BJ (cell line): Measurements from ENCODE around the gene CNTN5. TPM values are rescaled to one million over a fixed set of nuclear protein-coding genes. Genes with fewer than 3 reads are reported as not detected.

Source experiments
- CTCF ChIA-PET: fragments of 350-600 bp; formaldehyde crosslinking; extraction: SDS; loops from one replicate; lab custom pipeline; 2021; ENCODE audit warnings: antibody characterized with exemption, inconsistent platforms; lab: Yijun Ruan, JAX
- POLR2A ChIA-PET: fragments of 300-600 bp; sonication (Branson Sonifier 250); formaldehyde crosslinking; extraction: SDS; loops from one replicate; lab custom pipeline; 2021; ENCODE audit warnings: antibody characterized with exemption; lab: Charles Lee
- DNase-seq: peaks from one replicate; pipeline ENCODE4 v3.0.0-alpha.2; 2011; ENCODE audit warnings: low read depth
- H3K27me3 ChIP-seq: 2 replicates; pipeline ENCODE4 v1.6.0; 2011; ENCODE audit warnings: low read length; ENCODE audit not compliant: control insufficient read depth, insufficient read depth
- H3K36me3 ChIP-seq: 2 replicates; pipeline ENCODE4 v1.5.1; 2011; ENCODE audit warnings: low read length; ENCODE audit not compliant: control insufficient read depth, insufficient read depth
- H3K4me3 ChIP-seq: 2 replicates; pipeline ENCODE4 v1.5.1; 2011; ENCODE audit warnings: low read depth, mild to moderate bottlenecking, control low read depth, low read length
- CTCF ChIP-seq: IDR thresholded peaks from 2 replicates; pipeline ENCODE4 v1.5.1; 2011; ENCODE audit warnings: low read depth, mild to moderate bottlenecking, control low read depth, inconsistent platforms, low read length, moderate library complexity; ENCODE audit not compliant: insufficient read depth
- polyA plus RNA-seq: library from polyadenylated mRNA; depleted of rRNA; stranded (reverse); fragments of >200 nt; gene quantifications from 2 replicates; pipeline ENCODE4 v1.2.3, GENCODE V29; 2011

CNTN5 gene
- polyA plus RNA-seq, 1 experiment = not detected

GRCh38 chr11:99351624-99352023, 330.9 kb downstream of the CNTN5 start:
- CTCF ChIA-PET = no interaction called here
- H3K4me3 ChIP-seq = no peak overlapping the region
- no peak for DNase-seq
- no peak for TF ChIP-seq CTCF
- H3K27me3 ChIP-seq = no peaks in the 10 kb centered on the region
- POLR2A ChIA-PET = no interaction called here
- H3K36me3 ChIP-seq = no peaks in the 10 kb centered on the region

- CTCF ChIA-PET = no interaction called here
Measured at GRCh38 chr11:99352642-99353041, 331.9 kb downstream of the CNTN5 start.

GRCh38 chr11:99366546-99366945, 345.8 kb downstream of the CNTN5 start:
- POLR2A ChIA-PET = no interaction called here
- no peak for TF ChIP-seq CTCF
- DNase-seq = no peak
- Histone ChIP-seq H3K4me3 (no peak overlapping the region), H3K27me3 (no peaks in the 10 kb centered on the region), H3K36me3 (no peaks in the 10 kb centered on the region)
- CTCF ChIA-PET = no interaction called here

More at GRCh38 chr11:99352642-99353041, 331.9 kb downstream of the CNTN5 start:
- no peaks in the 10 kb centered on the region for H3K27me3 ChIP-seq
- DNase-seq = no peak
- no peak overlapping the region for H3K4me3 ChIP-seq
- POLR2A ChIA-PET = no interaction called here
- TF ChIP-seq CTCF = no peak
- no peaks in the 10 kb centered on the region for H3K36me3 ChIP-seq

- CTCF ChIA-PET = interaction anchor here (0.7 kb wide), 1 partner anchor 478 kb away, joined by 3 read pairs; no protein-coding TSS in a partner anchor
- H3K36me3 ChIP-seq = no peaks in the 10 kb centered on the region
- no peak for TF ChIP-seq CTCF
- POLR2A ChIA-PET = no interaction called here
- DNase-seq = no peak
- H3K27me3 ChIP-seq = no peaks in the 10 kb centered on the region
- no peak overlapping the region for H3K4me3 ChIP-seq
Measured at GRCh38 chr11:99368583-99368982, 347.8 kb downstream of the CNTN5 start.

- DNase-seq = no peak
- POLR2A ChIA-PET = no interaction called here
- no peak for TF ChIP-seq CTCF
- CTCF ChIA-PET = no interaction called here
- Histone ChIP-seq H3K36me3 (no peaks in the 10 kb centered on the region), H3K27me3 (no peaks in the 10 kb centered on the region), H3K4me3 (no peak overlapping the region)
Measured at GRCh38 chr11:99370549-99371216, 349.9 kb downstream of the CNTN5 start.
